Aorta (tissue), 5 donors: Measurements from ENCODE around the gene TRIM49D2. TPM values are rescaled to one million over a fixed set of nuclear protein-coding genes. Genes with fewer than 3 reads are reported as not detected.
A peak's percentile ranks its signal among the peaks of the same experiment; 100 is the strongest.
"Not testable (repeated sequence)": the region's sequence is repeated elsewhere in the genome, so short reads cannot be mapped to it uniquely, and the experiment has no call there.

Source experiments
- ATAC-seq: fragments of 200-7000 bp; cut with Tn5 transposase; one replicate; pipeline ENCODE4 v1.9.1; 2022; ENCODE audit warnings: moderate library complexity; ENCODE audit not compliant: low FRiP score
- DNase-seq, 2 donors: peaks; one replicate each; pipeline ENCODE4 v3.0.0-alpha.2; 2020
- H3K27ac ChIP-seq, 2 donors: one replicate each; pipeline ENCODE4 v1.5.1; 2013; ENCODE audit warnings: low read length in 2 of 2, mild to moderate bottlenecking in 2 of 2, moderate library complexity in 2 of 2, control low read depth in 1 of 2, inconsistent platforms in 1 of 2, low read depth in 1 of 2
- H3K27me3 ChIP-seq, 2 donors: one replicate each; pipeline ENCODE4 v1.6.1; 2013; ENCODE audit warnings: control low read depth in 1 of 2, low read length in 1 of 2, mild to moderate bottlenecking in 1 of 2, moderate library complexity in 1 of 2; ENCODE audit not compliant: insufficient read depth in 2 of 2, control insufficient read depth in 1 of 2
- H3K36me3 ChIP-seq, 2 donors: one replicate each; pipeline ENCODE4 v1.6.1; 2013; ENCODE audit warnings: control low read depth in 1 of 2, low read length in 1 of 2, mild to moderate bottlenecking in 1 of 2; ENCODE audit not compliant: insufficient read depth in 2 of 2, control insufficient read depth in 1 of 2
- H3K4me1 ChIP-seq, 2 donors: one replicate each; pipeline ENCODE4 v1.6.1; 2013; ENCODE audit warnings: low read length in 2 of 2, control low read depth in 1 of 2, mild to moderate bottlenecking in 1 of 2, moderate library complexity in 1 of 2; ENCODE audit not compliant: insufficient read depth in 2 of 2, control insufficient read depth in 1 of 2
- H3K4me3 ChIP-seq, 2 donors: one replicate each; pipeline ENCODE4 v1.5.1; 2013; ENCODE audit warnings: low read length in 2 of 2, control low read depth in 1 of 2, mild to moderate bottlenecking in 1 of 2
- H3K9me3 ChIP-seq: one replicate; pipeline ENCODE4 v1.6.1; 2013; ENCODE audit warnings: mild to moderate bottlenecking, low read length; ENCODE audit not compliant: control insufficient read depth
- WGBS, 2 donors: extraction: QIAGEN DNeasy Blood & Tissue Kit; methylation state at CpG; one replicate each; pipeline ENCODE4 v1.1.7; 2013; 5-methylcytosine and 5-hydroxymethylcytosine counted together
- intact Hi-C, 2 donors: fragments of 100-400 bp; cut with DNase I; formaldehyde crosslinking; loops; one replicate each; pipeline versions ENCODE4 v1.14.2 to v1.15.0; 2022
- long read RNA-seq, 2 donors: library from polyadenylated mRNA; unstranded; transcript quantifications; one replicate each; pipeline ENCODE4 v2.0.0, GENCODE V29; 2020 to 2021
- polyA plus RNA-seq, 2 donors: library from polyadenylated mRNA; stranded (reverse); fragments of 200-250 nt; gene quantifications; one replicate each; pipeline ENCODE4 v1.2.3, GENCODE V29; 2013
- total RNA-seq, 2 donors: library from RNA; stranded (reverse); fragmentation: NEBNext Ultra II Directional; extraction: Animal tissue kit (Norgen Biotek cat#: 25700); gene quantifications; one replicate each; pipeline ENCODE4 v1.2.1, GENCODE V29; 2021
- donor health status: healthy with polysubstance abuse.
- donor health status: Bipolar disorder and iron deficiency.
- donor health status: DM: no; HTN: no; CAD: no.
- donor health status: DM: no; HTN: no; CAD: no.
- donor health status: DM: yes; HTN: yes; CAD: no.

Gene TRIM49D2
- total RNA-seq (not detected), polyA plus RNA-seq (not detected)
- long read RNA-seq, donor 1, result 0 reads
- long read RNA-seq, donor 2, result 0 reads

- H3K36me3 ChIP-seq, H3K27me3 ChIP-seq, ATAC-seq, H3K27ac ChIP-seq, intact Hi-C loops, DNase-seq, H3K4me1 ChIP-seq, H3K4me3 ChIP-seq, H3K9me3 ChIP-seq: not testable (repeated sequence)
- WGBS, 2 donors, result 91 to 93% methylated on average over 2 of the region's 6 CpGs
Measured at GRCh38 chr11:89923764-89924163, at the start of gene TRIM49D2. Gene TRIM49D2, plus strand, starts transcription at chr11:89924064. Its CDS starts 2,698 bp downstream, at chr11:89926762.

GRCh38 chr11:89877511-89877910 lies 46.4 kb upstream of the TRIM49D2 start:
- H3K27me3 ChIP-seq, H3K9me3 ChIP-seq, H3K4me3 ChIP-seq, intact Hi-C loops, DNase-seq, H3K27ac ChIP-seq, H3K36me3 ChIP-seq, H3K4me1 ChIP-seq, ATAC-seq: not testable (repeated sequence)
- WGBS, 2 donors, result 82 to 93% methylated on average over 4 to 6 of the region's 6 CpGs

GRCh38 chr11:89893245-89893644 lies 30.6 kb upstream of the TRIM49D2 start:
- H3K27me3 ChIP-seq, DNase-seq, H3K4me3 ChIP-seq, H3K4me1 ChIP-seq, intact Hi-C loops, H3K9me3 ChIP-seq, ATAC-seq, H3K27ac ChIP-seq, H3K36me3 ChIP-seq: not testable (repeated sequence)
- WGBS, 2 donors, result 73 to 85% methylated on average over 2 of the region's 3 CpGs

- H3K9me3 ChIP-seq, H3K27ac ChIP-seq, intact Hi-C loops, H3K4me3 ChIP-seq, H3K36me3 ChIP-seq, H3K27me3 ChIP-seq, DNase-seq, H3K4me1 ChIP-seq: not testable (repeated sequence)
- 83 to 95% methylated on average over 1 to 10 of the region's 14 CpGs for WGBS, 2 donors
- ATAC-seq, result peak; percentile 40
Measured at GRCh38 chr11:89900809-89901208, 23.1 kb upstream of the TRIM49D2 start.

- ATAC-seq, result no peak
- Histone ChIP-seq H3K9me3 (no peaks in the 10 kb centered on the region), H3K4me1 (no peaks in the 10 kb centered on the region), H3K27ac (no peak within 1 kb of the TSS), H3K4me3 (no peak within 1 kb of the TSS), H3K36me3 (no peaks in the 10 kb centered on the region), H3K27me3 (no peaks in the 10 kb centered on the region)
- WGBS, 2 donors, result 52 to 54% methylated on average over 3 of the region's 3 CpGs
- intact Hi-C loops, result no loop called here
- no peak for DNase-seq
Measured at GRCh38 chr11:89922195-89922660, 1.6 kb upstream of the TRIM49D2 start, which contains the start of gene TRIM49D1. Gene TRIM49D1, minus strand, starts transcription at chr11:89922245. Its CDS starts 4,535 bp downstream, at chr11:89917710.

- H3K36me3 ChIP-seq, H3K27me3 ChIP-seq, intact Hi-C loops, H3K9me3 ChIP-seq, DNase-seq, H3K27ac ChIP-seq, H3K4me3 ChIP-seq, ATAC-seq, H3K4me1 ChIP-seq: not testable (repeated sequence)
- 88 to 91% methylated on average over 4 of the region's 6 CpGs for WGBS, 2 donors
Measured at GRCh38 chr11:89960833-89961232, 37.0 kb downstream of the TRIM49D2 start.

GRCh38 chr11:89965737-89966136 lies 41.9 kb downstream of the TRIM49D2 start, which contains the start of gene TRIM64:
Gene TRIM64, plus strand, starts transcription at chr11:89966037. Its CDS starts 2,467 bp downstream, at chr11:89968504.
- H3K4me1 ChIP-seq, H3K4me3 ChIP-seq, intact Hi-C loops, H3K27me3 ChIP-seq, H3K9me3 ChIP-seq, H3K36me3 ChIP-seq, DNase-seq, H3K27ac ChIP-seq, ATAC-seq: not testable (repeated sequence)
- WGBS, 2 donors, result no CpG with 5 or more reads among the region's 4 CpGs

Other genes with a start within 250 kb of the TRIM49D2 start
- not detected for gene TRIM77, start 213.8 kb upstream of the TRIM49D2 start, total RNA-seq
- not detected for gene TRIM77, start 213.8 kb upstream of the TRIM49D2 start, polyA plus RNA-seq
- gene TRIM49, start 115.5 kb upstream of the TRIM49D2 start, total RNA-seq, result not detected
- gene TRIM49, start 115.5 kb upstream of the TRIM49D2 start, polyA plus RNA-seq, result not detected
- not detected for gene TRIM64B, start 45.6 kb upstream of the TRIM49D2 start, total RNA-seq
- gene TRIM64B, start 45.6 kb upstream of the TRIM49D2 start, polyA plus RNA-seq, result not detected
- gene TRIM49D1, start 1.8 kb upstream of the TRIM49D2 start, total RNA-seq, result not detected
- not detected for gene TRIM49D1, start 1.8 kb upstream of the TRIM49D2 start, polyA plus RNA-seq
- gene TRIM64, start 42.0 kb downstream of the TRIM49D2 start, total RNA-seq, result not detected
- gene TRIM64, start 42.0 kb downstream of the TRIM49D2 start, polyA plus RNA-seq, result not detected
- gene TRIM49C, start 107.0 kb downstream of the TRIM49D2 start, total RNA-seq, result not detected
- not detected for gene TRIM49C, start 107.0 kb downstream of the TRIM49D2 start, polyA plus RNA-seq
- not detected for gene UBTFL1, start 161.9 kb downstream of the TRIM49D2 start, total RNA-seq
- not detected for gene UBTFL1, start 161.9 kb downstream of the TRIM49D2 start, polyA plus RNA-seq
- gene NAALAD2, start 210.6 kb downstream of the TRIM49D2 start, total RNA-seq, result 1 to 10 TPM in 1 of 2 donors, under 1 TPM in 1; 0.42 to 4.4 TPM
- gene NAALAD2, start 210.6 kb downstream of the TRIM49D2 start, polyA plus RNA-seq, result under 1 TPM in 1 of 2 donors, not detected in 1; 0.13 TPM